Measurements from ENCODE around the gene MANEA. TPM values are rescaled to one million over a fixed set of nuclear protein-coding genes. Genes with fewer than 3 reads are reported as not detected.
"Not testable (repeated sequence)": the region's sequence is repeated elsewhere in the genome, so short reads cannot be mapped to it uniquely, and the experiment has no call there.

Gene MANEA
- total RNA-seq, 2 donors from 2014 or later, result 7.6 to 13.3 TPM

DNA sequence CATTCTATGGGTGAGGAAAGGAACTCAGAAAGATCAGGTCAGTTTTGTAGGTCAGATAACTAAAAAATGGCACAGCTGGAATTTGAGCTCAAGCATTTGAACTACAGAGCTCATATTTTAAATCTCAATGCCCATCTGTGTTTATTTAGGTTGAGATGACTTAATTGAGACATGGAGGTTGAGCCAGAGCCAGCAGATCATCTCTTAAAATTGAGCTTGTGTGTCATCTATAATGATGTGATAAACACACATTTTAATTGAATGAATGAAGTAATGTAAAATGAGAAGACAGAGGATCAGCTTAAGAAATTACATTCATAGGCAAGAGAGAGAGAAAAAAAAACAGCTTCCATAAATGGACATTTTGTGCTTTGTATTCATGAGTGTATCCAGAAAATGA, 3.7 kb downstream of the MANEA start:
- Histone ChIP-seq H3K4me1 (ENCODE audit: control insufficient read depth in 1 of 2, low read depth in 2 of 2) (peaks cover 6 to 11% of the 10 kb centered on the region in 2 donors), H3K27me3 (replicated peaks; ENCODE audit: insufficient read depth) (no peaks in the 10 kb centered on the region), H3K4me3 (no peak overlapping the region), H3K27ac (no peak overlapping the region), H3K9me3 (peaks cover 6% of the 10 kb centered on the region), H3K36me3 (no peaks in the 10 kb centered on the region)
- TF ChIP-seq, protein P1, sequence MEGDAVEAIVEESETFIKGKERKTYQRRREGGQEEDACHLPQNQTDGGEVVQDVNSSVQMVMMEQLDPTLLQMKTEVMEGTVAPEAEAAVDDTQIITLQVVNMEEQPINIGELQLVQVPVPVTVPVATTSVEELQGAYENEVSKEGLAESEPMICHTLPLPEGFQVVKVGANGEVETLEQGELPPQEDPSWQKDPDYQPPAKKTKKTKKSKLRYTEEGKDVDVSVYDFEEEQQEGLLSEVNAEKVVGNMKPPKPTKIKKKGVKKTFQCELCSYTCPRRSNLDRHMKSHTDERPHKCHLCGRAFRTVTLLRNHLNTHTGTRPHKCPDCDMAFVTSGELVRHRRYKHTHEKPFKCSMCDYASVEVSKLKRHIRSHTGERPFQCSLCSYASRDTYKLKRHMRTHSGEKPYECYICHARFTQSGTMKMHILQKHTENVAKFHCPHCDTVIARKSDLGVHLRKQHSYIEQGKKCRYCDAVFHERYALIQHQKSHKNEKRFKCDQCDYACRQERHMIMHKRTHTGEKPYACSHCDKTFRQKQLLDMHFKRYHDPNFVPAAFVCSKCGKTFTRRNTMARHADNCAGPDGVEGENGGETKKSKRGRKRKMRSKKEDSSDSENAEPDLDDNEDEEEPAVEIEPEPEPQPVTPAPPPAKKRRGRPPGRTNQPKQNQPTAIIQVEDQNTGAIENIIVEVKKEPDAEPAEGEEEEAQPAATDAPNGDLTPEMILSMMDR (IDR thresholded peaks at IDR 0.05), result no peak
- ATAC-seq (ENCODE audit: insufficient number of reproducible peaks, low FRiP score, low read depth), result no peak
- DNase-seq (ENCODE audit: low spot score), result no peak

DNA sequence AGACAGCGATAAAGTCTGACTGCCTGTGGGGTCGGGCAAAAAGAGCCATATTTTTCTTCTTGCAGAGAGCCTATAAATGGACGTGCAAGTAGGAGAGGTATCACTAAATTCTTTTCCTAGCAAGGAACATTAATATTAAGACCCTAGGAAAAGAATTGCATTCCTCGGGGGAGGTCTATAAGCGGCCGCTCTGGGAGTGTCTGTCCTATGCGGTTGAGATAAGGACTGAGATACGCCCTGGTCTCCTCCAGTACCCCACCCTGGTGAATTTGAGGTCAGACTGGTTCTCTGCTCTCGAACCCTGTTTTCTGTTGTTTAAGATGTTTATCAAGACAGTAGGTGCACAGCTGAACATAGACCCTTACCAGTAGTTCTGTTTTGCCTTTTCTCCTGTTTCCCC, 6.9 kb downstream of the MANEA start:
- not testable (repeated sequence) for H3K36me3 ChIP-seq; H3K27ac ChIP-seq; H3K4me1 ChIP-seq (ENCODE audit: control insufficient read depth in 1 of 2, low read depth in 2 of 2); ATAC-seq (ENCODE audit: insufficient number of reproducible peaks, low FRiP score, low read depth); H3K27me3 ChIP-seq (replicated peaks; ENCODE audit: insufficient read depth); H3K9me3 ChIP-seq; DNase-seq (ENCODE audit: low spot score); H3K4me3 ChIP-seq

DNA sequence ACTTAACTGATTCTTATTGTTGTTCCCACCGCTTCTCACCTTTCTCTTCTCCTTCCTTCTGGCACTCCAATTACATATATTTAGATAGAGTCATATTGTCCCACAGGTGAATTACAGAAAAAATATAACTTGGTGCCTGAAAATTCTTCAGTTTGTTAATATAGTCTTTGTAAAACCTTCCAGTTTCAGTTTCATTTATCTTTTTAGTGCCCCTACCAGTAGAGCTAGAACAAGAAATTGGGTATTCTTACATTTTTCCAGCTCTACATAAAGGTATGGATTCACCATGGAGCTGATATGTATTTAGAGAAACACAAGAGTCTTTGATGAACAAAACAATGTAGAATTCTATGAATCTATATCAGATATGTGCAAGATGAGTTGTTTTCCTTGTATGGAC, 10.7 kb downstream of the MANEA start:
- no peak for DNase-seq (ENCODE audit: low spot score)
- no peak overlapping the region for H3K4me3 ChIP-seq
- TF ChIP-seq, protein P1 (IDR thresholded peaks at IDR 0.05), result no peak

DNA sequence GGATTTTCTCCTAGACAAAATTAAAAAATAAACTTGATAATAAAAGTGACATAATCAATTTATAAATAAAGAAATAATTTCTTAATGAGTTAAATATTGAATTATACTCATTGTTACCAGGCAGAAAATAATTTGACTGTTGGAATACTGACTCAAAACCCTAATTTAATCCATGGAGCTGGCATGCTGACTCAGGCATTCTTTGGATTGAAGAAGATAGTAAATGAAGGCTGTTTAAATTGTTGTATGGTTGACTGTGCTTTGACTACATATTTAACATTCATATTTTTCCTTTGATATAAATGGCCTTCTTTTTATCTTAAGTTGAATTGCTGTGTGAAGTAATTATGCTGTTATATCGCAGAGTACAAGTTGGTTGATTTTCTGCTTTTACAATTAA, 11.7 kb downstream of the MANEA start:
- no peak overlapping the region for H3K4me3 ChIP-seq
- no peaks in the 10 kb centered on the region for H3K36me3 ChIP-seq
- DNase-seq (ENCODE audit: low spot score), result no peak
- no peaks in the 10 kb centered on the region for H3K27me3 ChIP-seq (replicated peaks; ENCODE audit: insufficient read depth)
- H3K4me1 ChIP-seq (ENCODE audit: control insufficient read depth in 1 of 2, low read depth in 2 of 2), result peaks cover 3% of the 10 kb centered on the region in 2 donors
- H3K9me3 ChIP-seq, result peaks cover 6% of the 10 kb centered on the region
- H3K27ac ChIP-seq, result no peak overlapping the region
- TF ChIP-seq, protein P1 (IDR thresholded peaks at IDR 0.05), result no peak
- ATAC-seq (ENCODE audit: insufficient number of reproducible peaks, low FRiP score, low read depth), result no peak

More for the DNA sequence above, 10.7 kb downstream of the MANEA start:
- no peak for ATAC-seq (ENCODE audit: insufficient number of reproducible peaks, low FRiP score, low read depth)
- no peak overlapping the region for H3K27ac ChIP-seq
- peaks cover 0 to 3% of the 10 kb centered on the region in 2 donors for H3K4me1 ChIP-seq (ENCODE audit: control insufficient read depth in 1 of 2, low read depth in 2 of 2)
- H3K9me3 ChIP-seq, result peaks cover 6% of the 10 kb centered on the region
- H3K27me3 ChIP-seq (replicated peaks; ENCODE audit: insufficient read depth), result no peaks in the 10 kb centered on the region
- no peaks in the 10 kb centered on the region for H3K36me3 ChIP-seq

DNA sequence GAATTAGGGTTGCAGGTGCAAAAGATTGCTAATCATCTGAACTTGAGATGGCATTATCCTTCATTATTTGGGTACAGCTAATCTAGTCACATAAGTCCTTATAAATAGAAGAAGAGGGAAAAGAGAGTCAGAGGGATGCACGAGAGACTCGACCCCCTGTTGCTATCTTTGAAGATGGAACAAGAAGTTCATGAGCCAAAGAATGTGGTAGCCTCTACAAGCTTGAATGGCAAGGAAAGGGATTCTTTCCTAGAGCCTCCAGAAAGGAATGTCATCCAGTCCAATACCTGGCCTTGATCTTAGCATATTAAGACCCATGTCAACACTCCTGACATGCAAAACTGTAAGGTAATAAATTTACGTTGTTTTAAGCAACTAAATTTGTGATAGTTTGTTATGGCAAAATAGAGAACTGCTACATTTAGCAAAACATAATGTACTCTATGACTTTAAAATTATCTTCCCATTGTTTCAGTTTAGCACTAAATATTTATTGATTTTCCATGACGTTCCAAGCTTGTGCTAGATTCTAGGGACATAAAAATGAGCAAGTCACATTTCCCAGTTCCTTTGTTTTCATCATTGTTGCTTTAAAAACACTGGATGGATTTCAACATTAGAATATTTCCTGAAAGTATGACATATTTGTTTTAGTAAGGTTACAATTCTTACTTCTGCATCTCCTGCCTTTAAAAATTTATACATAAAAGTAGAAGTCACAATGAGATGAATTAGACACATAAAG, 12.7 kb downstream of the MANEA start:
- H3K4me3 ChIP-seq, result no peak overlapping the region
- no peaks in the 10 kb centered on the region for H3K27me3 ChIP-seq (replicated peaks; ENCODE audit: insufficient read depth)
- H3K9me3 ChIP-seq, result no peaks in the 10 kb centered on the region
- TF ChIP-seq, protein P1 (IDR thresholded peaks at IDR 0.05), result no peak
- DNase-seq (ENCODE audit: low spot score), result no peak
- no peak for ATAC-seq (ENCODE audit: insufficient number of reproducible peaks, low FRiP score, low read depth)
- H3K27ac ChIP-seq, result no peak overlapping the region
- H3K4me1 ChIP-seq (ENCODE audit: control insufficient read depth in 1 of 2, low read depth in 2 of 2), result peaks cover 7% of the 10 kb centered on the region in 2 donors
- no peaks in the 10 kb centered on the region for H3K36me3 ChIP-seq

DNA sequence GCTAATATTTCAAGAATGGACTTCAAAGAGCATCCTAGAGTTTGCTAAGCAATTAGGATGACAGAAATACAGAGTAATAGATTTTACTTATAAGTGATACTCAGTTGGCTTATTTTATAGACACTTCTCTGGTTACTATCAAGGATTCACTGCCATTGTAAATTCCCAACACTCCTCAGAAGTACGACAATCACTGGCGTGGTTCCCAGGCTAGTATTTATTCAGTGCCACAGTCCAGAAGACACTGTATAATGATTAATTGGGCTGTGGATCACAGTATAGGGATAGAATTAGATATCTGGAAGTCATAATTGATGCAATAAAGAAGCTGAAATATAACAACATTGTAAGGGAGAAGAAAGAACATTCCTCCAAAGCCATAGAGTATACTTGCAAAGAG, 15.7 kb downstream of the MANEA start:
- H3K27ac ChIP-seq, result no peak overlapping the region
- TF ChIP-seq, protein P1 (IDR thresholded peaks at IDR 0.05), result no peak
- DNase-seq (ENCODE audit: low spot score), result no peak
- no peaks in the 10 kb centered on the region for H3K9me3 ChIP-seq
- H3K4me1 ChIP-seq (ENCODE audit: control insufficient read depth in 1 of 2, low read depth in 2 of 2), result peaks cover 4 to 13% of the 10 kb centered on the region in 2 donors
- H3K36me3 ChIP-seq, result no peaks in the 10 kb centered on the region
- no peak overlapping the region for H3K4me3 ChIP-seq
- H3K27me3 ChIP-seq (replicated peaks; ENCODE audit: insufficient read depth), result no peaks in the 10 kb centered on the region
- no peak for ATAC-seq (ENCODE audit: insufficient number of reproducible peaks, low FRiP score, low read depth)

All from thoracic aorta (tissue), 2 donors.